ENCODE data around the gene RHOH. TPM values are rescaled to one million over a fixed set of nuclear protein-coding genes. Genes with fewer than 3 reads are reported as not detected.

The RHOH gene
- total RNA-seq, 3 donors from 2014 or later (not counting 1 experiment from before 2014, with no cell fraction given), result 195 to 233 (median 195) TPM

DNA sequence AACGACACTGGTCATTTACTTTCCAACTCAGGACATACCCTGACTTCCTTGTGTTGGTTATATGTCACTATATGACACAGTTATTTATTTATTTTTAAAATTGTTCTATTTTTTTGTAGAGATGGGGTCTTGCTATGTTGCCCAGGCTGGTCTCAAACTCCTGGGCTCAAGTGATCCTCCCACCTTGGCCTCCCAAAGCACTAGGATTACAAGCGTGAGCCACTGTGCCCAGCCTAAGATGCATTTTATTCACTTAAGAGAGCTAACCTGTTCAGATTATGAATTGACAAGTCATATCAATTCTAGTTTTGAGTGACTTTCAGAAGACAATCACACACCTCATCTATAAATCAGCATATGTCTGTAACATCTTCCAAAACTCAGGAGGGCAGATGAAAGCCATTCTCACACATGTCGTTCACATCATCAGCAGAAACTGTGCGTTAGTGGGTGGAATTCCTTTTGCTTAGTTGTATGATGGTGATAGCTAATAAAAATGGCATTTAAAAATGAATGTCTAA lies 9.4 kb upstream of the RHOH start:
- H3K4me1 ChIP-seq (ENCODE audit: control insufficient read depth, insufficient read depth, low read length), result peaks cover 5% of the 10 kb centered on the region
- Mint-ChIP-seq H3K36me3 (no peaks in the 10 kb centered on the region), H3K27ac (no peak overlapping the region), H3K9me3 (no peaks in the 10 kb centered on the region), H3K27me3 (ENCODE audit: low read depth in 2 of 2) (no peaks in the 10 kb centered on the region), H3K4me1 (peaks cover 1 to 5% of the 10 kb centered on the region in 2 donors), H3K4me3 (no peak overlapping the region)
- no peaks in the 10 kb centered on the region for H3K36me3 ChIP-seq (ENCODE audit: control insufficient read depth, insufficient read depth, low read length)
- intact Hi-C loops (cut with micrococcal nuclease), result no loop called here
- no peaks in the 10 kb centered on the region for H3K27me3 ChIP-seq (ENCODE audit: control insufficient read depth, insufficient read depth, low read length)
- no peak overlapping the region for H3K27ac ChIP-seq (ENCODE audit: low read length)
- 96% methylated on average over 1 of the region's 4 CpGs for WGBS (ENCODE audit: insufficient coverage)
- no peak overlapping the region for H3K4me3 ChIP-seq (ENCODE audit: low read length)
- no peak for ATAC-seq
- TF ChIP-seq, protein P1, sequence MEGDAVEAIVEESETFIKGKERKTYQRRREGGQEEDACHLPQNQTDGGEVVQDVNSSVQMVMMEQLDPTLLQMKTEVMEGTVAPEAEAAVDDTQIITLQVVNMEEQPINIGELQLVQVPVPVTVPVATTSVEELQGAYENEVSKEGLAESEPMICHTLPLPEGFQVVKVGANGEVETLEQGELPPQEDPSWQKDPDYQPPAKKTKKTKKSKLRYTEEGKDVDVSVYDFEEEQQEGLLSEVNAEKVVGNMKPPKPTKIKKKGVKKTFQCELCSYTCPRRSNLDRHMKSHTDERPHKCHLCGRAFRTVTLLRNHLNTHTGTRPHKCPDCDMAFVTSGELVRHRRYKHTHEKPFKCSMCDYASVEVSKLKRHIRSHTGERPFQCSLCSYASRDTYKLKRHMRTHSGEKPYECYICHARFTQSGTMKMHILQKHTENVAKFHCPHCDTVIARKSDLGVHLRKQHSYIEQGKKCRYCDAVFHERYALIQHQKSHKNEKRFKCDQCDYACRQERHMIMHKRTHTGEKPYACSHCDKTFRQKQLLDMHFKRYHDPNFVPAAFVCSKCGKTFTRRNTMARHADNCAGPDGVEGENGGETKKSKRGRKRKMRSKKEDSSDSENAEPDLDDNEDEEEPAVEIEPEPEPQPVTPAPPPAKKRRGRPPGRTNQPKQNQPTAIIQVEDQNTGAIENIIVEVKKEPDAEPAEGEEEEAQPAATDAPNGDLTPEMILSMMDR (IDR thresholded peaks at IDR 0.05), result no peak
- no peak for DNase-seq
- no peaks in the 10 kb centered on the region for H3K9me3 ChIP-seq (ENCODE audit: control insufficient read depth, insufficient read depth, low read length)

DNA sequence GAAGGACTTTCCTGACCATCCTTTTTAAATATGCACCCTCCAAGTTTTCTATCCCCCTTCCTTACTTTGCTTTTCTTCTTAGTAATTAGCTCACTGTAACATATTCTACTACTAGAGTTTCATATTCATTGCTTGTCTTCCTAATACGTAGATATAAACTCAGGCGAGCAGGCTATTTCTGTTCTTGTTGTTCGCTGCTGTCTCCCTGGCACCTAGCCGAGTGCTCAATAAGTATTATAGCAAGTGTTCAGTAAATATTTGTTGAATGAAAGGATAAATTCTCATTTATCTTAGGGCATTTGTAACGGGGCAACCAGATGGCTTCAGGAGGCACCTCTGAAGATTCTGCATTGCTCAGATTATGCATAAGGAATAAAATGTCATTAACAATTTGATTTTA lies 6.8 kb upstream of the RHOH start:
- Histone ChIP-seq H3K9me3 (ENCODE audit: control insufficient read depth, insufficient read depth, low read length) (no peaks in the 10 kb centered on the region), H3K4me3 (ENCODE audit: low read length) (no peak overlapping the region), H3K36me3 (ENCODE audit: control insufficient read depth, insufficient read depth, low read length) (no peaks in the 10 kb centered on the region), H3K27ac (ENCODE audit: low read length) (no peak overlapping the region), H3K27me3 (ENCODE audit: control insufficient read depth, insufficient read depth, low read length) (no peaks in the 10 kb centered on the region), H3K4me1 (ENCODE audit: control insufficient read depth, insufficient read depth, low read length) (peaks cover 25% of the 10 kb centered on the region)
- DNase-seq (no peak), ATAC-seq (no peak)
- WGBS (ENCODE audit: insufficient coverage), result 99% methylated on average over 5 of the region's 5 CpGs
- intact Hi-C loops (cut with micrococcal nuclease), result no loop called here
- Mint-ChIP-seq H3K9me3 (no peaks in the 10 kb centered on the region), H3K36me3 (no peaks in the 10 kb centered on the region), H3K4me3 (no peak overlapping the region), H3K4me1 (peaks cover 23 to 24% of the 10 kb centered on the region in 2 donors), H3K27me3 (ENCODE audit: low read depth in 2 of 2) (no peaks in the 10 kb centered on the region), H3K27ac (no peak overlapping the region)
- TF ChIP-seq, protein P1 (IDR thresholded peaks at IDR 0.05), result no peak

DNA sequence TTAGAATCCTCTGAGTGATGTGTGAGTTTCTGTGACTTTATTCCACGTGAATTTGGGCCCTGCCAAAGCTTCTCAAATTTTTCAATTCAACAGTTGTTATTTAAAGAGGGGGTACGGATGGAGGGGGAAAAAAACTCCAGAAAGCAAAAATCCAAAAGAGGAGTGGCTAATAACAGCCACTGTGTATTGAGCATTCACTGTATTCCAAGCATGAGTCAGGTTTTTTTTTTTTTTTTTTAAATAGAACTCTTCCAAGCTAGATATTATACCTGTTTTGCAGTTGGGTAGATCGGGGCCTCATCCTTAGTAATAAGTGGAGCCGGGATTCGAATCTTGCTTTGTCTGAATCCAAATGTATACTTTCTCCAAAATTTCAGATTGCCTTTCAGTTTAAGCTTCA lies 6.4 kb upstream of the RHOH start:
- TF ChIP-seq, protein P1 (IDR thresholded peaks at IDR 0.05), result no peak
- Histone ChIP-seq H3K27ac (ENCODE audit: low read length) (no peak overlapping the region), H3K4me3 (ENCODE audit: low read length) (no peak overlapping the region), H3K27me3 (ENCODE audit: control insufficient read depth, insufficient read depth, low read length) (no peaks in the 10 kb centered on the region), H3K4me1 (ENCODE audit: control insufficient read depth, insufficient read depth, low read length) (peaks cover 29% of the 10 kb centered on the region), H3K9me3 (ENCODE audit: control insufficient read depth, insufficient read depth, low read length) (no peaks in the 10 kb centered on the region), H3K36me3 (ENCODE audit: control insufficient read depth, insufficient read depth, low read length) (no peaks in the 10 kb centered on the region)
- intact Hi-C loops (cut with micrococcal nuclease), result no loop called here
- Mint-ChIP-seq H3K9me3 (no peaks in the 10 kb centered on the region), H3K27ac (no peak overlapping the region), H3K27me3 (ENCODE audit: low read depth in 2 of 2) (no peaks in the 10 kb centered on the region), H3K4me3 (no peak overlapping the region), H3K36me3 (no peaks in the 10 kb centered on the region), H3K4me1 (peaks cover 28% of the 10 kb centered on the region in 2 donors)
- no peak for DNase-seq
- 90% methylated on average over 3 of the region's 5 CpGs for WGBS (ENCODE audit: insufficient coverage)
- ATAC-seq, result no peak
